ENCODE results near the gene SYT2. TPM values are rescaled to one million over a fixed set of nuclear protein-coding genes. Genes with fewer than 3 reads are reported as not detected.

Gene SYT2
- total and polyA plus RNA-seq, 2 of the 13 experiments (the other 11 are each of a cell fraction or from before 2014, with no cell fraction given), result not detected

- Histone ChIP-seq H3K4me3 (replicated peaks in 1 of 3; ENCODE audit: insufficient read depth in 1 of 3, low read depth in 2 of 3, low read length in 3 of 3) (no peak overlapping the region), H3K9me3 (ENCODE audit: low read length) (no peaks in the 10 kb centered on the region), H4K20me1 (ENCODE audit: insufficient read depth, low read length) (no peaks in the 10 kb centered on the region), H3K4me2 (ENCODE audit: low read depth, low read length) (no peak overlapping the region), H3K79me2 (ENCODE audit: insufficient read depth, low read length) (no peaks in the 10 kb centered on the region), H3K4me1 (ENCODE audit: insufficient read depth, low read length) (no peaks in the 10 kb centered on the region), H3K27ac (ENCODE audit: extremely low read length, insufficient read depth, low read length) (no peak overlapping the region), H3K27me3 (ENCODE audit: control insufficient read depth in 1 of 2, insufficient read depth in 2 of 2, low read length in 2 of 2) (no peaks in the 10 kb centered on the region), H3K9ac (ENCODE audit: insufficient read depth, low read depth, low read length) (no peak overlapping the region), H2AFZ (ENCODE audit: low read length) (no peak overlapping the region), H3K36me3 (replicated peaks in 1 of 2; ENCODE audit: control insufficient read depth in 1 of 2, insufficient read depth in 2 of 2, low read length in 2 of 2) (peaks cover 2 to 39% of the 10 kb centered on the region in 2 experiments; a peak in 4 of 5 replicates)
- BruUV-seq (replicated peaks), result no TSS peak
- ChIA-PET CTCF (ENCODE audit: low intra/inter-chr PET ratio, low total read pairs) (no interaction called here), POLR2A (no interaction called here)
- no peak for DNase-seq (ENCODE audit: low spot score)
- whole genome bisulfite sequencing (ENCODE audit: low lambda C conversion rate), result 99% methylated on average over 4 of the region's 4 CpGs
- no peak for TF ChIP-seq FOXO1 (CRISPR knock-in tag; IDR thresholded peaks at IDR 0.05)
- 0 out of 2 replicates have a peak, but pooled peaks have one; percentile 24 for TF ChIP-seq MAFF (IDR thresholded peaks at IDR 0.05; ENCODE audit: low read depth, low read length)
- peak in 1 of 2 experiments; percentile 44; a peak in 2 of 4 replicates for TF ChIP-seq MAFK (conservative IDR thresholded peaks at IDR 0.05 in 1 of 2, IDR thresholded peaks at IDR 0.05 in 1 of 2; ENCODE audit: low read length in 2 of 2)
- no peak for TF ChIP-seq HOXA5 (CRISPR knock-in tag; IDR thresholded peaks at IDR 0.05)
- in situ Hi-C loops (cut with HindIII; ENCODE audit: extremely low pct_ligation_motif_present, low pct_unique_long_range_greater_than_20kb), result no loop called here
- no peak for FAIRE-seq
- ATAC-seq, result no peak
- intact Hi-C loops (cut with micrococcal nuclease; ENCODE audit: unreplicated experiment), result no loop called here
Measured at GRCh38 chr1:202568826-202569225, 141.4 kb downstream of the SYT2 start.

- ChIA-PET CTCF (ENCODE audit: low intra/inter-chr PET ratio, low total read pairs) (no interaction called here), POLR2A (no interaction called here)
- no peak overlapping the region for H2AFZ ChIP-seq (ENCODE audit: low read length)
- no peak for ATAC-seq
- FAIRE-seq, result no peak
- in situ Hi-C loops (cut with HindIII; ENCODE audit: extremely low pct_ligation_motif_present, low pct_unique_long_range_greater_than_20kb) (no loop called here), intact Hi-C loops (cut with micrococcal nuclease; ENCODE audit: unreplicated experiment) (no loop called here)
- no peak overlapping the region for H3K27ac ChIP-seq (ENCODE audit: extremely low read length, insufficient read depth, low read length)
- H3K79me2 ChIP-seq (ENCODE audit: insufficient read depth, low read length), result no peaks in the 10 kb centered on the region
- no peaks in the 10 kb centered on the region for H3K27me3 ChIP-seq (ENCODE audit: control insufficient read depth in 1 of 2, insufficient read depth in 2 of 2, low read length in 2 of 2)
- no peak overlapping the region for H3K4me2 ChIP-seq (ENCODE audit: low read depth, low read length)
- no peak for TF ChIP-seq ZNF30 (CRISPR knock-in tag; IDR thresholded peaks at IDR 0.05)
- no peak for TF ChIP-seq BATF2 (CRISPR knock-in tag; IDR thresholded peaks at IDR 0.05)
- no peak for TF ChIP-seq POGK (CRISPR knock-in tag; conservative IDR thresholded peaks at IDR 0.05)
- TF ChIP-seq WIZ (CRISPR knock-in tag; IDR thresholded peaks at IDR 0.05), result no peak
- no peak for TF ChIP-seq NFIC (IDR thresholded peaks at IDR 0.05; ENCODE audit: low read length)
- WGBS (ENCODE audit: low lambda C conversion rate), result 91% methylated on average over 2 of the region's 2 CpGs
- H3K9ac ChIP-seq (ENCODE audit: insufficient read depth, low read depth, low read length), result no peak overlapping the region
- no peaks in the 10 kb centered on the region for H3K9me3 ChIP-seq (ENCODE audit: low read length)
- DNase-seq (ENCODE audit: low spot score), result no peak
- no peak overlapping the region for H3K4me3 ChIP-seq (replicated peaks in 1 of 3; ENCODE audit: insufficient read depth in 1 of 3, low read depth in 2 of 3, low read length in 3 of 3)
- BruUV-seq (replicated peaks), result no TSS peak
- peaks cover 2 to 39% of the 10 kb centered on the region in 2 experiments; a peak in 4 of 5 replicates for H3K36me3 ChIP-seq (replicated peaks in 1 of 2; ENCODE audit: control insufficient read depth in 1 of 2, insufficient read depth in 2 of 2, low read length in 2 of 2)
- H4K20me1 ChIP-seq (ENCODE audit: insufficient read depth, low read length), result no peaks in the 10 kb centered on the region
- no peaks in the 10 kb centered on the region for H3K4me1 ChIP-seq (ENCODE audit: insufficient read depth, low read length)
Measured at GRCh38 chr1:202568410-202568809, 141.8 kb downstream of the SYT2 start.
